HCT116 (cell line): ENCODE measurements around the gene BCL6. TPM values are rescaled to one million over a fixed set of nuclear protein-coding genes. Genes with fewer than 3 reads are reported as not detected.

Experiments
- ATAC-seq: fragments of 200-7000 bp; cut with Tn5 transposase; 2 replicates; pipeline ENCODE4 v1.9.1; 2020; ENCODE audit warnings: mild to moderate bottlenecking, moderate library complexity
- BruUV-seq: library from RNA; stranded (reverse); fragments of 400-500 nt; replicated peaks from 2 replicates; lab custom pipeline; 2021; lab: Mats Ljungman, UMichigan
- CTCF ChIA-PET: fragments of 300-600 bp; sonication (Branson Sonifier 250); formaldehyde crosslinking; loops from one replicate; lab custom pipeline; 2021; ENCODE audit warnings: antibody characterized with exemption; lab: Charles Lee
- POLR2A ChIA-PET: fragments of 300-600, 350-600 bp; sonication (Branson Sonifier 250); formaldehyde crosslinking; loops from one replicate; lab custom pipeline; 2021; ENCODE audit warnings: antibody characterized with exemption; lab: Charles Lee
- RAD21 ChIA-PET, 2 experiments: fragments of 300-600 bp; sonication (Branson Sonifier 250); formaldehyde crosslinking; loops; one replicate each; lab custom pipeline; 2023; ENCODE audit warnings: low total read pairs in 2 of 2; ENCODE audit not compliant: uncharacterized antibody in 2 of 2, unreplicated experiment in 2 of 2, low non-redundant PET in 1 of 2; lab: Charles Lee
- DNase-seq: peaks from one replicate; pipeline ENCODE4 v3.0.0-alpha.2; 2010; ENCODE audit warnings: low read depth, low spot score
- H2AFZ ChIP-seq: fragments of 200-600 bp; shearing (Covaris generic), sonication (generic); 2 replicates; pipeline ENCODE4 v1.6.1; 2017; ENCODE audit warnings: low read depth, mixed run types, mixed read lengths, antibody characterized with exemption, low read length; ENCODE audit not compliant: poor library complexity, severe bottlenecking
- H3K27ac ChIP-seq: 2 replicates; pipeline ENCODE4 v1.5.1; 2012; ENCODE audit warnings: low read depth, low read length
- H3K27me3 ChIP-seq: fragments of 200-600 bp; sonication (generic); 2 replicates; pipeline ENCODE4 v1.6.1; 2016; ENCODE audit warnings: mixed run types, low read length, mixed read lengths; ENCODE audit not compliant: insufficient read depth
- H3K36me3 ChIP-seq, 2 experiments: fragments of 200-500 bp in 1 of 2; fragments of 200-600 bp in 1 of 2; sonication (Bioruptor generic) in 1 of 2; sonication (generic) in 1 of 2; 2 replicates each; pipeline versions ENCODE4 v1.5.1 to v1.6.1; 2014 to 2016; ENCODE audit warnings: low read length in 2 of 2, inconsistent platforms in 1 of 2, mixed read lengths in 1 of 2, mixed run types in 1 of 2; ENCODE audit not compliant: insufficient read depth in 2 of 2, control insufficient read depth in 1 of 2
- H3K4me1 ChIP-seq, 2 experiments: fragments of 200-600 bp in 1 of 2; sonication (generic) in 1 of 2; 2 replicates each; pipeline versions ENCODE4 v1.5.1 to v1.6.1; 2012 to 2017; ENCODE audit warnings: low read length in 2 of 2, inconsistent platforms in 1 of 2, mild to moderate bottlenecking in 1 of 2, mixed read lengths in 1 of 2, mixed run types in 1 of 2, moderate library complexity in 1 of 2; ENCODE audit not compliant: insufficient read depth in 2 of 2, control insufficient read depth in 1 of 2
- H3K4me2 ChIP-seq: fragments of 200-600 bp; sonication (generic); 2 replicates; pipeline ENCODE4 v1.6.1; 2017; ENCODE audit warnings: mixed run types, low read length, mixed read lengths
- H3K4me3 ChIP-seq, 2 experiments: fragments of 200-600 bp in 1 of 2; sonication (generic) in 1 of 2; replicated peaks in 1 of 2; 2 replicates each; pipeline ENCODE4 v1.5.1; 2011 to 2016; ENCODE audit warnings: low read length in 2 of 2, control low read depth in 1 of 2, low read depth in 1 of 2, mild to moderate bottlenecking in 1 of 2, mixed read lengths in 1 of 2, mixed run types in 1 of 2
- H3K79me2 ChIP-seq: fragments of 200-600 bp; sonication (generic); 2 replicates; pipeline ENCODE4 v1.6.1; 2017; ENCODE audit warnings: mild to moderate bottlenecking, mixed run types, low read length, moderate library complexity, mixed read lengths; ENCODE audit not compliant: insufficient read depth
- H3K9ac ChIP-seq: fragments of 200-600 bp; sonication (generic); 2 replicates; pipeline ENCODE4 v1.6.1; 2016; ENCODE audit warnings: low read length, mixed read lengths
- H3K9me2 ChIP-seq: fragments of 200-600 bp; sonication (generic), shearing (Covaris generic); 2 replicates; pipeline ENCODE4 v1.6.1; 2017; ENCODE audit warnings: mixed run types, mild to moderate bottlenecking, moderate library complexity; ENCODE audit not compliant: insufficient read depth
- H3K9me3 ChIP-seq, 2 experiments: fragments of 200-500 bp in 1 of 2; fragments of 200-600 bp in 1 of 2; sonication (Bioruptor generic) in 1 of 2; sonication (generic) in 1 of 2; 2 replicates each; pipeline ENCODE4 v1.6.1; 2014 to 2017; ENCODE audit warnings: low read length in 2 of 2, mixed read lengths in 2 of 2, inconsistent platforms in 1 of 2, low read depth in 1 of 2, mild to moderate bottlenecking in 1 of 2, mixed run types in 1 of 2, moderate library complexity in 1 of 2; ENCODE audit not compliant: control insufficient read depth in 1 of 2, insufficient read depth in 1 of 2
- H4K20me1 ChIP-seq: fragments of 200-600 bp; sonication (generic), shearing (Covaris generic); 2 replicates; pipeline ENCODE4 v1.6.1; 2017; ENCODE audit warnings: mixed run types, mild to moderate bottlenecking, moderate library complexity; ENCODE audit not compliant: insufficient read depth
- ATF3 ChIP-seq: IDR thresholded peaks from 2 replicates; pipeline ENCODE4 v1.6.1; 2012
- CBX3 ChIP-seq: IDR thresholded peaks from 2 replicates; pipeline ENCODE4 v1.6.1; 2012; ENCODE audit warnings: low read depth
- CEBPB ChIP-seq: IDR thresholded peaks from 2 replicates; pipeline ENCODE4 v1.6.1; 2012; ENCODE audit warnings: low read depth
- CTCF ChIP-seq, 3 experiments: fragments of 200-600 bp in 1 of 3; sonication (generic) in 1 of 3; IDR thresholded peaks in 2 of 3; conservative IDR thresholded peaks in 1 of 3; 2 replicates each; pipeline ENCODE4 v1.5.1; 2012 to 2017; ENCODE audit warnings: low read depth in 2 of 3, low read length in 2 of 3, antibody characterized with exemption in 1 of 3, borderline replicate concordance in 1 of 3, control low read depth in 1 of 3, mild to moderate bottlenecking in 1 of 3, mixed read lengths in 1 of 3, mixed run types in 1 of 3, moderate library complexity in 1 of 3; ENCODE audit not compliant: insufficient read depth in 1 of 3
- EGR1 ChIP-seq: IDR thresholded peaks from 2 replicates; pipeline ENCODE4 v1.6.1; 2012; ENCODE audit warnings: low read depth
- ELF1 ChIP-seq: IDR thresholded peaks from 2 replicates; pipeline ENCODE4 v1.6.1; 2012; ENCODE audit warnings: low read depth, borderline replicate concordance
- EZH2phosphoT487 ChIP-seq: fragments of 200-600 bp; IDR thresholded peaks from 2 replicates; pipeline ENCODE4 v1.6.1; 2018; ENCODE audit warnings: antibody characterized with exemption, borderline replicate concordance
- JUND ChIP-seq: IDR thresholded peaks from 2 replicates; pipeline ENCODE4 v1.6.1; 2012
- MAX ChIP-seq: IDR thresholded peaks from 2 replicates; pipeline ENCODE4 v1.6.1; 2012
- POLR2A ChIP-seq: IDR thresholded peaks from 2 replicates; pipeline ENCODE4 v1.7.0; 2011; ENCODE audit warnings: borderline replicate concordance; ENCODE audit not compliant: insufficient read depth, insufficient read length; ENCODE audit errors: extremely low read depth
- SP1 ChIP-seq: IDR thresholded peaks from 2 replicates; pipeline ENCODE4 v1.6.1; 2012; ENCODE audit warnings: low read depth
- SRF ChIP-seq: IDR thresholded peaks from 2 replicates; pipeline ENCODE4 v1.6.1; 2012; ENCODE audit warnings: low read depth
- YY1 ChIP-seq: IDR thresholded peaks from 2 replicates; pipeline ENCODE4 v1.6.1; 2011; ENCODE audit warnings: low read length, low read depth, moderate library complexity, mild to moderate bottlenecking; ENCODE audit not compliant: insufficient replicate concordance; ENCODE audit errors: extremely low read depth
- ZFX ChIP-seq: fragments of 450-650 bp; IDR thresholded peaks from 2 replicates; pipeline ENCODE4 v1.6.1; 2017
- intact Hi-C: fragments of 100-400 bp; cut with micrococcal nuclease; formaldehyde crosslinking; loops from 2 replicates; pipeline ENCODE4 v1.10.0; 2022
- total RNA-seq: library from RNA; stranded (reverse); gene quantifications from one replicate; pipeline ENCODE4 v1.2.1, GENCODE V29; 2021; ENCODE audit not compliant: unreplicated experiment

The BCL6 gene
- total RNA-seq, 1 experiment from 2014 or later: 17.5 TPM

GRCh38 chr3:187696021-187696420 is 49.2 kb downstream of the BCL6 start:
- no TSS peak for BruUV-seq
- RAD21 ChIA-PET: no interaction called here
- no peaks in the 10 kb centered on the region for H3K9me3 ChIP-seq
- no peak overlapping the region for H3K27ac ChIP-seq
- DNase-seq (no peak), ATAC-seq (no peak)
- H3K9ac ChIP-seq: no peak overlapping the region
- no peaks in the 10 kb centered on the region for H3K79me2 ChIP-seq
- no peaks in the 10 kb centered on the region for H3K36me3 ChIP-seq
- no peaks in the 10 kb centered on the region for H3K9me2 ChIP-seq
- no peaks in the 10 kb centered on the region for H4K20me1 ChIP-seq
- H3K4me3 ChIP-seq: no peak overlapping the region
- CTCF ChIA-PET: no interaction called here
- TF ChIP-seq MAX (no peak), CBX3 (no peak), ATF3 (no peak), YY1 (no peak), CTCF (IDR thresholded peaks at IDR 0.05 in 2 of 3, conservative IDR thresholded peaks at IDR 0.05 in 1 of 3; ENCODE audit: borderline replicate concordance in 1 of 3, insufficient read depth in 1 of 3, low read depth in 2 of 3, low read length in 2 of 3) (no peak), ELF1 (no peak), EZH2phosphoT487 (no peak), SRF (no peak), CEBPB (no peak), SP1 (no peak), POLR2A (no peak), JUND (no peak), ZFX (no peak), EGR1 (no peak)
- H3K27me3 ChIP-seq: peaks cover 13% of the 10 kb centered on the region; the same call in 1 of the 2 replicates
- POLR2A ChIA-PET: no interaction called here
- intact Hi-C loops: no loop called here
- no peak overlapping the region for H2AFZ ChIP-seq
- H3K4me2 ChIP-seq: no peak overlapping the region
- no peaks in the 10 kb centered on the region for H3K4me1 ChIP-seq
